AG04449 (cell line): ENCODE measurements around the gene PRDM16.

Source experiments
- CTCF ChIA-PET: fragments of 350-600 bp; formaldehyde crosslinking; extraction: SDS; loops from one replicate; lab custom pipeline; 2021; ENCODE audit warnings: antibody characterized with exemption; lab: Yijun Ruan, JAX
- POLR2A ChIA-PET: fragments of 400-600, 350-600 bp; formaldehyde crosslinking; extraction: SDS; loops from one replicate; lab custom pipeline; 2020; ENCODE audit warnings: antibody characterized with exemption, inconsistent platforms; lab: Yijun Ruan, JAX
- DNase-seq: peaks from one replicate; pipeline ENCODE4 v3.0.0-alpha.2; 2010; ENCODE audit warnings: low read depth, low spot score
- H3K4me3 ChIP-seq: 2 replicates; pipeline ENCODE4 v1.5.1; 2011; ENCODE audit warnings: low read depth, mild to moderate bottlenecking, control low read depth, low read length
- TF ChIP-seq, protein P1 (sequence below): IDR thresholded peaks from one replicate; pipeline ENCODE4 v1.5.1; 2011; ENCODE audit warnings: mild to moderate bottlenecking, moderate library complexity, low read length, control low read depth, inconsistent platforms; ENCODE audit not compliant: insufficient read depth; ENCODE audit errors: missing control alignments

PRDM16 gene

GRCh38 chr1:3312310-3312897 is 243.4 kb downstream of the PRDM16 start:
- ChIA-PET POLR2A (no interaction called here), CTCF (no interaction called here)
- DNase-seq = no peak
- H3K4me3 ChIP-seq = no peak overlapping the region
- TF ChIP-seq, protein P1, sequence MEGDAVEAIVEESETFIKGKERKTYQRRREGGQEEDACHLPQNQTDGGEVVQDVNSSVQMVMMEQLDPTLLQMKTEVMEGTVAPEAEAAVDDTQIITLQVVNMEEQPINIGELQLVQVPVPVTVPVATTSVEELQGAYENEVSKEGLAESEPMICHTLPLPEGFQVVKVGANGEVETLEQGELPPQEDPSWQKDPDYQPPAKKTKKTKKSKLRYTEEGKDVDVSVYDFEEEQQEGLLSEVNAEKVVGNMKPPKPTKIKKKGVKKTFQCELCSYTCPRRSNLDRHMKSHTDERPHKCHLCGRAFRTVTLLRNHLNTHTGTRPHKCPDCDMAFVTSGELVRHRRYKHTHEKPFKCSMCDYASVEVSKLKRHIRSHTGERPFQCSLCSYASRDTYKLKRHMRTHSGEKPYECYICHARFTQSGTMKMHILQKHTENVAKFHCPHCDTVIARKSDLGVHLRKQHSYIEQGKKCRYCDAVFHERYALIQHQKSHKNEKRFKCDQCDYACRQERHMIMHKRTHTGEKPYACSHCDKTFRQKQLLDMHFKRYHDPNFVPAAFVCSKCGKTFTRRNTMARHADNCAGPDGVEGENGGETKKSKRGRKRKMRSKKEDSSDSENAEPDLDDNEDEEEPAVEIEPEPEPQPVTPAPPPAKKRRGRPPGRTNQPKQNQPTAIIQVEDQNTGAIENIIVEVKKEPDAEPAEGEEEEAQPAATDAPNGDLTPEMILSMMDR = no peak

DNA sequence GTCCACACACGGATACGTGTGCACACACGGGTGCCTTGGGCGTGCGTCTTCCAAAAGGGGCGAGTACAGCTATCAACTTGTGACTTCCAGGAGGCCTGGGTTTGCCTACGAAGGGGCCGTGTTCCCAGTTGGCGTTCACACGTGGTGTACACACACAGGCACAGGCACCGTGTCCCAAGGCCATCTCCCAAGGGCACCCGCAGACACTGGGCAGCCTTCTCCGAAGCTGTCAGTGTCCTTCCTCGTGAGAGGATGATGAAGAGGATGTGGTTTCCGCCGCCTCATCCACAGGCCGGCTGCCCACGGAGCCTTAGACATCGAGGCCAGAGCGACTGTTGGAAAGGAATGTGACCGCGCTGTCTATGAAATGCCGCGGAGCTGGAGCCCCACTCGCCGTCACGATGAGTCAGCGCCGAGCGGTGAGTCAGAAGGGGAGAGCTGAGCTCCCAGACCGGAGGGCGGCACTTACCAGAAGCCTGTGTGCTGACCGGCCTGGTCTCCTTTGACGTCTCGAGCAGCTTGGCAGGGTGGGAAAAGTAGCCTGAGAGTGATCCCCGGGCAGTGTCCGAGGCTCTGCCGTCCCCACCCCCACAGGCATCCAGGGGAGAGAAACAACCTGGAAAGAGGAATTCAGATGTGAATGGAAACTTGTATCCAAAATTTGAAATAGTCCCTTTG is 244.0 kb downstream of the PRDM16 start:
- TF ChIP-seq, protein P1 = no peak
- ChIA-PET CTCF (interaction anchor here (1.6 kb wide), 1 partner anchor 31 kb away, joined by 5 read pairs; no protein-coding TSS in a partner anchor), POLR2A (no interaction called here)
- DNase-seq = peak; percentile 92
- H3K4me3 ChIP-seq = no peak overlapping the region

GRCh38 chr1:3313576-3313950 is 244.6 kb downstream of the PRDM16 start:
- DNase-seq = peak; percentile 64
- H3K4me3 ChIP-seq = no peak overlapping the region
- CTCF ChIA-PET = interaction anchor here (1.6 kb wide), 1 partner anchor 32 kb away, joined by 5 read pairs; no protein-coding TSS in a partner anchor
- POLR2A ChIA-PET = no interaction called here
- TF ChIP-seq, protein P1 = no peak

GRCh38 chr1:3314491-3315381 is 245.7 kb downstream of the PRDM16 start:
- no peak for DNase-seq
- H3K4me3 ChIP-seq = no peak overlapping the region
- ChIA-PET POLR2A (no interaction called here), CTCF (interaction anchor here (0.5 to 1.6 kb wide), 3 partner anchors 9 to 1062 kb away, joined by 3 to 5 read pairs (median 3); no protein-coding TSS in a partner anchor)
- TF ChIP-seq, protein P1 = no peak

DNA sequence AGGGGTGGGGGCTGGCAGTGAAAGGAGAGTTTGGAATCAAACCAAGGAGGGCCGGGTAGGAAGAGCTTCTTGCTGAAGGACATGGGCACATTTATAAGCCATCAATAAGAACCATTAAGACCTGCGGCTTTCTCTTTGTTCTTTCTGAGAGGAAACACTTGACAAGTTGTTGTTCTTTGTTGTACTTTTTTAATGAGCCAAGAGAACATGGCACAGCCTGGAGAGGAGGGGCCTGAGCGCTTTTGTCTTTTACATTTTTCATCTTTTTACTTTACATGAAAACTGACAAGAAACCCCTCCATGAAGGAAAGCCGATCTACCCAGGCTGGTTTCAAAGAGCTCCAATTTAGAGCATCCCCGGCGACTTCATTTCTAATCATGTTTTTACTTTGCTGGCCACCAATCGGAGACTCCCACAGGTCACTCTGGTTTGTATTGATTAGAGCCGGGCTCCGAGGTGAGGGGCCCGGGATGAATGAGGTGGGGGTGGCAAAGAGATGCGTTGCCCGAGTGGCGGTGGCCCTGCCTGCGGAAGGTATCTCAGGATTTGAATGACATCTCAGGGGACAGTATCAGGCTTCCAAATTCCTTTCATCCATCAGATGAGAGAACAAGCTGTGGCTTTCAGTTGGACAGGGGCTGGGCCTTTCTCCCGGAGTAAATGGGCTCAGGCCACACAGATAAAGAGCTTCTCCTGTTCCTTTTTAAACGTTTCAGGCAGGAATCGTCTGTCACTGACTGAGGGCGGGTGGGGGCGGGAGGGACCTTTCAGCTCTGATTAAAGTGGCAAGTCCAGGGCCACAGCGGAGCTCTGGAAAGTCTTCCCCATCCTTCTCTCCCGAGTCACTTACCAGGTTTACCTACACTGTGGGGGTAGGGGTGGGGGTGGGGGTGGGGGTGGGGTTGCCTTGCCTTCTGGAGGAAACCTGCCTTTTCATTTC is 246.7 kb downstream of the PRDM16 start:
- no peak overlapping the region for H3K4me3 ChIP-seq
- TF ChIP-seq, protein P1 = no peak
- DNase-seq = no peak
- ChIA-PET CTCF (interaction anchor here (0.5 to 1.2 kb wide), 3 partner anchors 8 to 1063 kb away, joined by 3 read pairs; no protein-coding TSS in a partner anchor), POLR2A (no interaction called here)
